Loucy (cell line): ENCODE measurements around the gene SLC17A9.

ENCODE experiments used
- H2AFZ ChIP-seq: fragments of 200-600 bp; sonication (generic); 2 replicates; pipeline ENCODE4 v1.6.0; 2016; ENCODE audit warnings: antibody characterized with exemption, mild to moderate bottlenecking, low read length, moderate library complexity
- H3F3A ChIP-seq: fragments of 200-600 bp; 2 replicates; pipeline ENCODE4 v1.6.0; 2016; ENCODE audit warnings: antibody characterized with exemption, low read depth, mild to moderate bottlenecking
- H3K27me3 ChIP-seq: fragments of 200-600 bp; sonication (generic); 2 replicates; pipeline ENCODE4 v1.6.1; 2014; ENCODE audit warnings: low read length, mild to moderate bottlenecking; ENCODE audit not compliant: insufficient read depth, poor library complexity, severe bottlenecking
- H3K36me3 ChIP-seq: fragments of 200-600 bp; sonication (generic); 2 replicates; pipeline ENCODE4 v1.6.1; 2016; ENCODE audit warnings: low read length; ENCODE audit not compliant: insufficient read depth
- H3K4me1 ChIP-seq: fragments of 200-600 bp; sonication (generic); 2 replicates; pipeline ENCODE4 v1.5.1; 2014; ENCODE audit warnings: low read length, mild to moderate bottlenecking; ENCODE audit not compliant: insufficient read depth, poor library complexity, severe bottlenecking
- H3K4me2 ChIP-seq: fragments of 200-600 bp; sonication (generic); 2 replicates; pipeline ENCODE4 v1.6.0; 2014; ENCODE audit warnings: antibody characterized with exemption, low read length, low read depth, mild to moderate bottlenecking; ENCODE audit not compliant: poor library complexity, severe bottlenecking
- H3K4me3 ChIP-seq: fragments of 200-600 bp; sonication (generic); 2 replicates; pipeline ENCODE4 v1.5.1; 2014; ENCODE audit warnings: low read length, mild to moderate bottlenecking, mixed read lengths; ENCODE audit not compliant: poor library complexity, severe bottlenecking
- H3K79me2 ChIP-seq: fragments of 200-600 bp; sonication (generic); 2 replicates; pipeline ENCODE4 v1.6.1; 2014; ENCODE audit warnings: low read length; ENCODE audit not compliant: insufficient read depth
- H3K9ac ChIP-seq: fragments of 200-600 bp; sonication (generic); 2 replicates; pipeline ENCODE4 v1.6.0; 2014; ENCODE audit warnings: mild to moderate bottlenecking, low read depth, low read length, moderate library complexity; ENCODE audit not compliant: poor library complexity, severe bottlenecking
- H3K9me2 ChIP-seq: fragments of 200-600 bp; sonication (generic); replicated peaks from 2 replicates; pipeline ENCODE4 v1.6.1; 2016; ENCODE audit warnings: low read depth, low read length, mixed read lengths
- H3K9me3 ChIP-seq: fragments of 200-600 bp; sonication (generic); 2 replicates; pipeline ENCODE4 v1.6.1; 2014; ENCODE audit warnings: mild to moderate bottlenecking, antibody characterized with exemption, low read length, low read depth; ENCODE audit not compliant: insufficient read depth
- H4K20me1 ChIP-seq: fragments of 200-600 bp; sonication (generic); 2 replicates; pipeline ENCODE4 v1.6.0; 2014; ENCODE audit warnings: antibody characterized with exemption, low read length, mild to moderate bottlenecking; ENCODE audit not compliant: insufficient read depth, poor library complexity, severe bottlenecking
- CTCF ChIP-seq: fragments of 200-600 bp; sonication (generic); conservative IDR thresholded peaks from 2 replicates; pipeline ENCODE4 v1.5.1; 2014; ENCODE audit warnings: mild to moderate bottlenecking, antibody characterized with exemption, low read length
- EZH2phosphoT487 ChIP-seq: fragments of 200-600 bp; IDR thresholded peaks from 2 replicates; pipeline ENCODE4 v1.6.1; 2018; ENCODE audit warnings: antibody characterized with exemption, mild to moderate bottlenecking, moderate library complexity, borderline replicate concordance

The SLC17A9 gene

GRCh38 chr20:62951896-62952372 is 575 bp upstream of the SLC17A9 start:
- no peaks in the 10 kb centered on the region for H3K9me2 ChIP-seq
- no peaks in the 10 kb centered on the region for H3K27me3 ChIP-seq
- H3K36me3 ChIP-seq, result peaks cover 34% of the 10 kb centered on the region; the same call in 1 of the 2 replicates
- H3K9ac ChIP-seq, result peak overlapping the region; percentile 70
- peaks cover 44% of the 10 kb centered on the region for H3K4me1 ChIP-seq
- peaks cover 14% of the 10 kb centered on the region for H3F3A ChIP-seq
- no peaks in the 10 kb centered on the region for H3K9me3 ChIP-seq
- peak overlapping the region; percentile 80 for H3K4me3 ChIP-seq
- peak overlapping the region; percentile 96 for H3K4me2 ChIP-seq
- H2AFZ ChIP-seq, result no peak overlapping the region
- peaks cover 7% of the 10 kb centered on the region for H4K20me1 ChIP-seq
- peaks cover 57% of the 10 kb centered on the region for H3K79me2 ChIP-seq
- TF ChIP-seq EZH2phosphoT487 (no peak), CTCF (no peak)

GRCh38 chr20:62952968-62953838 is 694 bp downstream of the SLC17A9 start:
- Histone ChIP-seq H3K4me2 (peak overlapping the region; percentile 96), H3K79me2 (peaks cover 54% of the 10 kb centered on the region), H3K9me3 (no peaks in the 10 kb centered on the region), H3K27me3 (no peaks in the 10 kb centered on the region), H3K9me2 (no peaks in the 10 kb centered on the region), H3F3A (peaks cover 14% of the 10 kb centered on the region), H2AFZ (no peak overlapping the region), H3K36me3 (peaks cover 22% of the 10 kb centered on the region; the same call in 1 of the 2 replicates), H4K20me1 (no peaks in the 10 kb centered on the region), H3K4me3 (peak overlapping the region; percentile 80), H3K9ac (peak overlapping the region; percentile 91), H3K4me1 (peaks cover 52% of the 10 kb centered on the region)
- TF ChIP-seq CTCF (0 out of 2 replicates have a peak, but pooled peaks have one; percentile 10), EZH2phosphoT487 (no peak)

- Histone ChIP-seq H2AFZ (no peak overlapping the region), H3K79me2 (peaks cover 56% of the 10 kb centered on the region), H3K4me1 (peaks cover 61% of the 10 kb centered on the region), H3F3A (peaks cover 14% of the 10 kb centered on the region), H3K36me3 (peaks cover 15% of the 10 kb centered on the region; the same call in 1 of the 2 replicates), H3K9me3 (no peaks in the 10 kb centered on the region), H3K4me2 (peak overlapping the region; percentile 96), H3K4me3 (peak overlapping the region; percentile 80), H3K9ac (peak overlapping the region; percentile 91), H4K20me1 (no peaks in the 10 kb centered on the region), H3K27me3 (no peaks in the 10 kb centered on the region), H3K9me2 (no peaks in the 10 kb centered on the region)
- TF ChIP-seq CTCF, result no peak
- TF ChIP-seq EZH2phosphoT487, result no peak
Observed at GRCh38 chr20:62953839-62954703, 1.6 kb downstream of the SLC17A9 start.
